Measurements from ENCODE around the gene PERCC1.

PERCC1 gene

GRCh38 chr16:1454561-1454960, 23.7 kb downstream of the PERCC1 start:
- no peak overlapping the region for H4K8ac ChIP-seq (ENCODE audit: low read depth, low read length)
- no peak overlapping the region for H3K18ac ChIP-seq (ENCODE audit: low read length)
- H2BK120ac ChIP-seq (ENCODE audit: insufficient read depth, low read length, poor library complexity) = no peak overlapping the region
- no peak overlapping the region for H3K4me2 ChIP-seq (ENCODE audit: low read length)
- H4K12ac ChIP-seq (ENCODE audit: low read depth, low read length) = no peak overlapping the region
- no peak overlapping the region for H2BK5ac ChIP-seq (ENCODE audit: low read depth, low read length, poor library complexity)
- no peaks in the 10 kb centered on the region for H3K79me1 ChIP-seq (ENCODE audit: low read length)
- H3K36me3 ChIP-seq (ENCODE audit: control insufficient read depth in 1 of 2, insufficient read depth in 2 of 2, low read length in 2 of 2) = peaks cover 84% of the 10 kb centered on the region in 2 experiments
- H3K4me3 ChIP-seq (ENCODE audit: low read depth, low read length) = no peak overlapping the region
- H3K79me2 ChIP-seq (ENCODE audit: control insufficient read depth, insufficient read depth, low read length, poor library complexity) = no peaks in the 10 kb centered on the region
- no peaks in the 10 kb centered on the region for H3K4me1 ChIP-seq (ENCODE audit: control insufficient read depth in 1 of 2, insufficient read depth in 2 of 2, low read length in 2 of 2)
- H2AK5ac ChIP-seq (ENCODE audit: low read length) = no peak overlapping the region
- WGBS (ENCODE audit: extremely low coverage, insufficient coverage, insufficient read length) = no CpG with 5 or more reads among the region's 17 CpGs
- no peaks in the 10 kb centered on the region for H3K27me3 ChIP-seq (ENCODE audit: insufficient read depth, low read length)
- H2BK12ac ChIP-seq (ENCODE audit: low read length) = no peak overlapping the region
- H4K91ac ChIP-seq (ENCODE audit: low read depth, low read length) = no peak overlapping the region
- H3K9me3 ChIP-seq (ENCODE audit: insufficient read depth, low read depth, low read length) = no peaks in the 10 kb centered on the region
- H3K27ac ChIP-seq (ENCODE audit: low read depth, low read length) = no peak overlapping the region
- no peak overlapping the region for H3K14ac ChIP-seq (ENCODE audit: low read length)
- no peak for DNase-seq
- no peak overlapping the region for H3K4ac ChIP-seq (ENCODE audit: low read depth, low read length)
- no peak overlapping the region for H3K9ac ChIP-seq (ENCODE audit: low read length)
- H3K23ac ChIP-seq (ENCODE audit: low read length) = no peak overlapping the region
- H2AFZ ChIP-seq (ENCODE audit: insufficient read depth, low read length, poor library complexity) = no peak overlapping the region

GRCh38 chr16:1455190-1456171, 24.6 kb downstream of the PERCC1 start:
- Histone ChIP-seq H2BK5ac (ENCODE audit: low read depth, low read length, poor library complexity) (no peak overlapping the region), H3K27me3 (ENCODE audit: insufficient read depth, low read length) (no peaks in the 10 kb centered on the region), H3K4me2 (ENCODE audit: low read length) (no peak overlapping the region), H3K4ac (ENCODE audit: low read depth, low read length) (no peak overlapping the region), H3K79me2 (ENCODE audit: control insufficient read depth, insufficient read depth, low read length, poor library complexity) (no peaks in the 10 kb centered on the region), H3K23ac (ENCODE audit: low read length) (no peak overlapping the region), H2AK5ac (ENCODE audit: low read length) (no peak overlapping the region), H3K14ac (ENCODE audit: low read length) (no peak overlapping the region), H4K8ac (ENCODE audit: low read depth, low read length) (no peak overlapping the region), H3K4me1 (ENCODE audit: control insufficient read depth in 1 of 2, insufficient read depth in 2 of 2, low read length in 2 of 2) (no peaks in the 10 kb centered on the region), H3K9ac (ENCODE audit: low read length) (no peak overlapping the region), H2BK120ac (ENCODE audit: insufficient read depth, low read length, poor library complexity) (no peak overlapping the region), H3K18ac (ENCODE audit: low read length) (no peak overlapping the region), H3K36me3 (ENCODE audit: control insufficient read depth in 1 of 2, insufficient read depth in 2 of 2, low read length in 2 of 2) (peaks cover 82 to 83% of the 10 kb centered on the region in 2 experiments), H2BK12ac (ENCODE audit: low read length) (no peak overlapping the region), H2AFZ (ENCODE audit: insufficient read depth, low read length, poor library complexity) (no peak overlapping the region), H4K12ac (ENCODE audit: low read depth, low read length) (no peak overlapping the region), H4K91ac (ENCODE audit: low read depth, low read length) (no peak overlapping the region), H3K9me3 (ENCODE audit: insufficient read depth, low read depth, low read length) (no peaks in the 10 kb centered on the region), H3K79me1 (ENCODE audit: low read length) (no peaks in the 10 kb centered on the region), H3K27ac (ENCODE audit: low read depth, low read length) (no peak overlapping the region), H3K4me3 (ENCODE audit: low read depth, low read length) (no peak overlapping the region)
- no peak for DNase-seq
- WGBS (ENCODE audit: extremely low coverage, insufficient coverage, insufficient read length) = no CpG with 5 or more reads among the region's 41 CpGs

DNA sequence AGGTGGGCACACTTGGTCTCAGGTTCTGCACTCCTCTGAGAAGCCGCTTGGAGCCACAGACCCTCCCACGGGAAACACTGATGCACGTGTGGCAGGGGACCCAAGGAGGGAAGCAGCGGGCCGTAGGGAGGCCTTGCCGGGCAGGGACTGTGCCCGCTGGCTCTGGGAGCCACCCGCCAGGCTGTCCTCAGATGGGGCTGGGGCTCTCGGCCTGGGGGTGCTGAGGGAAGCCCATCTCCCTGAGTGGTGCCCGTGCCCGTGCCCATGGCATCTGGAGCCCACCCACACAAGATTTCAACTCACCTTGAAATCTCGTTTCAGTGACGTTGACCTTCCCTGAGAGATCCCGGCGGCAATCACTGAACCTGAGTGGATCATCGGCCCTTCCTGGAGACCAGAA, 26.1 kb downstream of the PERCC1 start:
- no peaks in the 10 kb centered on the region for H3K27me3 ChIP-seq (ENCODE audit: insufficient read depth, low read length)
- H3K4me3 ChIP-seq (ENCODE audit: low read depth, low read length) = no peak overlapping the region
- H3K4me2 ChIP-seq (ENCODE audit: low read length) = no peak overlapping the region
- no peak overlapping the region for H4K91ac ChIP-seq (ENCODE audit: low read depth, low read length)
- H3K36me3 ChIP-seq (ENCODE audit: control insufficient read depth in 1 of 2, insufficient read depth in 2 of 2, low read length in 2 of 2) = peaks cover 78 to 80% of the 10 kb centered on the region in 2 experiments
- no peak overlapping the region for H2BK12ac ChIP-seq (ENCODE audit: low read length)
- no CpG with 5 or more reads among the region's 16 CpGs for WGBS (ENCODE audit: extremely low coverage, insufficient coverage, insufficient read length)
- H3K4ac ChIP-seq (ENCODE audit: low read depth, low read length) = no peak overlapping the region
- no peak for DNase-seq
- H2AK5ac ChIP-seq (ENCODE audit: low read length) = no peak overlapping the region
- H3K18ac ChIP-seq (ENCODE audit: low read length) = no peak overlapping the region
- H2BK5ac ChIP-seq (ENCODE audit: low read depth, low read length, poor library complexity) = no peak overlapping the region
- no peak overlapping the region for H3K23ac ChIP-seq (ENCODE audit: low read length)
- peaks cover 5 to 6% of the 10 kb centered on the region in 2 experiments for H3K4me1 ChIP-seq (ENCODE audit: control insufficient read depth in 1 of 2, insufficient read depth in 2 of 2, low read length in 2 of 2)
- H4K12ac ChIP-seq (ENCODE audit: low read depth, low read length) = no peak overlapping the region
- H3K9ac ChIP-seq (ENCODE audit: low read length) = no peak overlapping the region
- H3K14ac ChIP-seq (ENCODE audit: low read length) = no peak overlapping the region
- H3K79me1 ChIP-seq (ENCODE audit: low read length) = no peaks in the 10 kb centered on the region
- no peak overlapping the region for H4K8ac ChIP-seq (ENCODE audit: low read depth, low read length)
- H3K27ac ChIP-seq (ENCODE audit: low read depth, low read length) = no peak overlapping the region
- H3K79me2 ChIP-seq (ENCODE audit: control insufficient read depth, insufficient read depth, low read length, poor library complexity) = no peaks in the 10 kb centered on the region
- no peaks in the 10 kb centered on the region for H3K9me3 ChIP-seq (ENCODE audit: insufficient read depth, low read depth, low read length)
- no peak overlapping the region for H2BK120ac ChIP-seq (ENCODE audit: insufficient read depth, low read length, poor library complexity)
- H2AFZ ChIP-seq (ENCODE audit: insufficient read depth, low read length, poor library complexity) = no peak overlapping the region

DNA sequence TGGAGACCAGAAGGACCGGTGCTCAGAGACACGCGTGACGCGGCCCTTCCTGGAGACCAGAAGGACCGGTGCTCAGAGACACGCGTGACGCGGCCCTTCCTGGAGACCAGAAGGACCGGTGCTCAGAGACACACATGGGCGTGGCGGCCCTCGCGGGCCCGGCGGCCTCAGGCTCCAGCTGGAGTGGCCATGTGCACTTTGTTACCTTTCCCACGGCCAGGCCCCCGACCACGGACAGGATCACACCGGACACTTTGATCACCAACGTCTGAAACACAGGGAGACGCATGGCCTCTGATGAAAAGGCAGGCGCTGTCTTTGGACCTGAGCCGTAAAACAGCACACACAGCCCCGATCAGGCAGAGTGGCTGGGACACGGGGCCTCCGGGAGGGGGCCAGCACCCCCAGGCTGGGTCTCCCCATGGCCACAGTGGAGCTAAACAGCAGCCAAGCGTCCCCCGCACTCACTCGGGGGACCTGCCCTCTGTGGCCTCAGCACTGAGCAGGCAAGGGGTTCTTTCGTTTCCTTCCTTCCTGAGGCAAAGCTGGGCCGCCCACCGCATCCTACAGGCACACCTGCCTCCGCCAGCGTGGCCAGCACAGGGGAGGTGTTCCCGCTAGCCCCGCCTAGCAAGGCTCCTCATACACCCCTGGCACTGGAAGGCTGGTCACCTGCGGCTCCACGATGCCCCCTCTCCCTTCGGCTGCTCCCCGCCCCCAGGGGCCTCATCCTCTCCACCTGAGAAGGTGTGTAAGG, 26.8 kb downstream of the PERCC1 start:
- no peaks in the 10 kb centered on the region for H3K79me1 ChIP-seq (ENCODE audit: low read length)
- no peaks in the 10 kb centered on the region for H3K79me2 ChIP-seq (ENCODE audit: control insufficient read depth, insufficient read depth, low read length, poor library complexity)
- H2AFZ ChIP-seq (ENCODE audit: insufficient read depth, low read length, poor library complexity) = no peak overlapping the region
- H3K9me3 ChIP-seq (ENCODE audit: insufficient read depth, low read depth, low read length) = no peaks in the 10 kb centered on the region
- H4K91ac ChIP-seq (ENCODE audit: low read depth, low read length) = no peak overlapping the region
- no peaks in the 10 kb centered on the region for H3K27me3 ChIP-seq (ENCODE audit: insufficient read depth, low read length)
- no peak overlapping the region for H3K4ac ChIP-seq (ENCODE audit: low read depth, low read length)
- H3K14ac ChIP-seq (ENCODE audit: low read length) = no peak overlapping the region
- no peak overlapping the region for H3K18ac ChIP-seq (ENCODE audit: low read length)
- no peak overlapping the region for H3K4me3 ChIP-seq (ENCODE audit: low read depth, low read length)
- H3K9ac ChIP-seq (ENCODE audit: low read length) = no peak overlapping the region
- peaks cover 5 to 6% of the 10 kb centered on the region in 2 experiments for H3K4me1 ChIP-seq (ENCODE audit: control insufficient read depth in 1 of 2, insufficient read depth in 2 of 2, low read length in 2 of 2)
- H3K27ac ChIP-seq (ENCODE audit: low read depth, low read length) = no peak overlapping the region
- no CpG with 5 or more reads among the region's 42 CpGs for WGBS (ENCODE audit: extremely low coverage, insufficient coverage, insufficient read length)
- H2AK5ac ChIP-seq (ENCODE audit: low read length) = no peak overlapping the region
- H2BK12ac ChIP-seq (ENCODE audit: low read length) = no peak overlapping the region
- H2BK5ac ChIP-seq (ENCODE audit: low read depth, low read length, poor library complexity) = no peak overlapping the region
- no peak overlapping the region for H2BK120ac ChIP-seq (ENCODE audit: insufficient read depth, low read length, poor library complexity)
- no peak for DNase-seq
- no peak overlapping the region for H3K23ac ChIP-seq (ENCODE audit: low read length)
- no peak overlapping the region for H4K8ac ChIP-seq (ENCODE audit: low read depth, low read length)
- H4K12ac ChIP-seq (ENCODE audit: low read depth, low read length) = no peak overlapping the region
- H3K4me2 ChIP-seq (ENCODE audit: low read length) = no peak overlapping the region
- H3K36me3 ChIP-seq (ENCODE audit: control insufficient read depth in 1 of 2, insufficient read depth in 2 of 2, low read length in 2 of 2) = peaks cover 71 to 73% of the 10 kb centered on the region in 2 experiments

All from trophoblast cell (in vitro differentiated cells and primary cell).